ENCODE measurements around the gene RXFP2. TPM values are rescaled to one million over a fixed set of nuclear protein-coding genes. Genes with fewer than 3 reads are reported as not detected.

RXFP2 gene
- polyA plus RNA-seq, 1 donor (not counting 4 experiments of a cell fraction or from before 2014, with no cell fraction given): not detected

- Histone ChIP-seq H3K27me3 (ENCODE audit: control insufficient read depth, extremely low read depth, insufficient read depth, low read length) (no peaks in the 10 kb centered on the region), H3K9me3 (ENCODE audit: control insufficient read depth, low read depth, low read length) (no peaks in the 10 kb centered on the region), H3K4me3 (ENCODE audit: control insufficient read depth in 2 of 3, extremely low read depth in 1 of 3, insufficient read depth in 2 of 3, low read depth in 1 of 3, low read length in 3 of 3) (no peak overlapping the region), H3K4me1 (ENCODE audit: control insufficient read depth, extremely low read depth, insufficient read depth, low read length) (no peaks in the 10 kb centered on the region), H4K20me1 (ENCODE audit: control insufficient read depth, extremely low read depth, insufficient read depth, low read length) (no peaks in the 10 kb centered on the region), H2AFZ (ENCODE audit: control insufficient read depth, low read length) (no peak overlapping the region), H3K9ac (ENCODE audit: control insufficient read depth, extremely low read depth, insufficient read depth, low read length) (no peak overlapping the region), H3K4me2 (ENCODE audit: control insufficient read depth, extremely low read depth, insufficient read depth, low read depth, low read length) (no peak overlapping the region), H3K27ac (ENCODE audit: control insufficient read depth, insufficient read depth, low read length) (no peak overlapping the region), H3K36me3 (ENCODE audit: control insufficient read depth in 2 of 2, extremely low read depth in 1 of 2, insufficient read depth in 2 of 2, low read length in 2 of 2) (no peaks in the 10 kb centered on the region), H3K79me2 (ENCODE audit: control insufficient read depth, insufficient read depth, low read length) (no peaks in the 10 kb centered on the region), H3K9me1 (ENCODE audit: control insufficient read depth, extremely low read depth, insufficient read depth, low read length) (no peaks in the 10 kb centered on the region)
- TF ChIP-seq CTCF (optimal IDR thresholded peaks at IDR 0.05 in 1 of 3, IDR thresholded peaks at IDR 0.05 in 1 of 3, conservative IDR thresholded peaks at IDR 0.05 in 1 of 3; ENCODE audit: extremely low read depth in 1 of 3, insufficient read depth in 2 of 3, low read length in 3 of 3): no peak
- TF ChIP-seq EZH2 (IDR thresholded peaks at IDR 0.05; ENCODE audit: low read length): no peak
- dilution Hi-C loops (cut with MboI; ENCODE audit: extremely low pct_ligation_motif_present, low sequenced_read_pairs): no loop called here
- no peak for DNase-seq (ENCODE audit: low read depth, low spot score)
- no peak for FAIRE-seq
Observed at GRCh38 chr13:31725841-31726240, 13.5 kb upstream of the RXFP2 start.

GRCh38 chr13:31731921-31732320, 7.4 kb upstream of the RXFP2 start:
- TF ChIP-seq CTCF (optimal IDR thresholded peaks at IDR 0.05 in 1 of 3, IDR thresholded peaks at IDR 0.05 in 1 of 3, conservative IDR thresholded peaks at IDR 0.05 in 1 of 3; ENCODE audit: extremely low read depth in 1 of 3, insufficient read depth in 2 of 3, low read length in 3 of 3) (no peak), EZH2 (IDR thresholded peaks at IDR 0.05; ENCODE audit: low read length) (no peak)
- Histone ChIP-seq H3K9me3 (ENCODE audit: control insufficient read depth, low read depth, low read length) (no peaks in the 10 kb centered on the region), H3K9ac (ENCODE audit: control insufficient read depth, extremely low read depth, insufficient read depth, low read length) (no peak overlapping the region), H3K4me1 (ENCODE audit: control insufficient read depth, extremely low read depth, insufficient read depth, low read length) (no peaks in the 10 kb centered on the region), H3K4me3 (ENCODE audit: control insufficient read depth in 2 of 3, extremely low read depth in 1 of 3, insufficient read depth in 2 of 3, low read depth in 1 of 3, low read length in 3 of 3) (no peak overlapping the region), H3K27ac (ENCODE audit: control insufficient read depth, insufficient read depth, low read length) (no peak overlapping the region), H4K20me1 (ENCODE audit: control insufficient read depth, extremely low read depth, insufficient read depth, low read length) (no peaks in the 10 kb centered on the region), H2AFZ (ENCODE audit: control insufficient read depth, low read length) (no peak overlapping the region), H3K79me2 (ENCODE audit: control insufficient read depth, insufficient read depth, low read length) (no peaks in the 10 kb centered on the region), H3K27me3 (ENCODE audit: control insufficient read depth, extremely low read depth, insufficient read depth, low read length) (no peaks in the 10 kb centered on the region), H3K4me2 (ENCODE audit: control insufficient read depth, extremely low read depth, insufficient read depth, low read depth, low read length) (no peak overlapping the region), H3K9me1 (ENCODE audit: control insufficient read depth, extremely low read depth, insufficient read depth, low read length) (no peaks in the 10 kb centered on the region), H3K36me3 (ENCODE audit: control insufficient read depth in 2 of 2, extremely low read depth in 1 of 2, insufficient read depth in 2 of 2, low read length in 2 of 2) (no peaks in the 10 kb centered on the region)
- FAIRE-seq (no peak), DNase-seq (ENCODE audit: low read depth, low spot score) (no peak)
- dilution Hi-C loops (cut with MboI; ENCODE audit: extremely low pct_ligation_motif_present, low sequenced_read_pairs): no loop called here

Data from keratinocyte (primary cell).